ENCODE results near the gene ARHGAP26.
A peak's percentile ranks its signal among the peaks of the same experiment; 100 is the strongest.

ARHGAP26 gene

DNA sequence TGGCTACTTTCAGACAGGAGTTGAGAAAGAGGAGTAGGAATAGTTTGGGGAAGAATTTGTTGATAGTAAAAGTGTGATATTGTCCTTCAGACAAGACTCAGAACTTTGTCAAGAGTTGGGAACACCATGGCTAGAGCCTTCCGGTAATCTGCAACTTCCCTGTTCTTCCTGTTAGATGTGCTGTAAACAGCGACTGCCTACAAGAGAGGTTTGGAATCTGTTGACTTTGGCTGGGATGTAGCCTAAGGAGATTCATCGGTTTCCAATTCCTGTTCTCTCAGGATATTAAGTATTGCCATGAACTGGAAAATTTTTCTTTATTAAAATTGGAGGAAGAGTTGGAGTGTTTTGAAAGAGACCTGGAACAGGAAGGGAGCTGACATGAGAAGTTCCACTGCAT lies 43.9 kb downstream of the ARHGAP26 start:
- DNase-seq (ENCODE audit: low spot score), result no peak

DNA sequence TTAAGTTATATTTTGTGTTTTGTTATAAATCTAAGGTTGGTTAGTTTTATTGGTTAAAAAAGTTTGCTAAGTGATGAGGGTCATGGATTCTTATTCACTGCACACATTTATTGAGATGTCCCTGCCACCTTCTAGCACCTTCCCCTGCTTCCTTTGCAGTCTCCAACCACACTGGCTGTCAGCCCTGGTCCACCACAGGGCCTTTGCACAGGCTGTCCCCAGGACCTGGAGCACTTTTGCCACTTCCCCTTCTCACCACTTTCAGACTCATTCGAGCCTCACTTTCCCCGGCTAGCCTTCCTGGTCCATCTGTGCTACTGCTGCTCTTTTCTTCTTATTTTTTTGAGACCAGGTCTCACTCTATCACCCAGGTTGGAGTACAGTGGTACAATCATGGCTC lies 45.3 kb downstream of the ARHGAP26 start:
- no peak for DNase-seq (ENCODE audit: low spot score)

DNA sequence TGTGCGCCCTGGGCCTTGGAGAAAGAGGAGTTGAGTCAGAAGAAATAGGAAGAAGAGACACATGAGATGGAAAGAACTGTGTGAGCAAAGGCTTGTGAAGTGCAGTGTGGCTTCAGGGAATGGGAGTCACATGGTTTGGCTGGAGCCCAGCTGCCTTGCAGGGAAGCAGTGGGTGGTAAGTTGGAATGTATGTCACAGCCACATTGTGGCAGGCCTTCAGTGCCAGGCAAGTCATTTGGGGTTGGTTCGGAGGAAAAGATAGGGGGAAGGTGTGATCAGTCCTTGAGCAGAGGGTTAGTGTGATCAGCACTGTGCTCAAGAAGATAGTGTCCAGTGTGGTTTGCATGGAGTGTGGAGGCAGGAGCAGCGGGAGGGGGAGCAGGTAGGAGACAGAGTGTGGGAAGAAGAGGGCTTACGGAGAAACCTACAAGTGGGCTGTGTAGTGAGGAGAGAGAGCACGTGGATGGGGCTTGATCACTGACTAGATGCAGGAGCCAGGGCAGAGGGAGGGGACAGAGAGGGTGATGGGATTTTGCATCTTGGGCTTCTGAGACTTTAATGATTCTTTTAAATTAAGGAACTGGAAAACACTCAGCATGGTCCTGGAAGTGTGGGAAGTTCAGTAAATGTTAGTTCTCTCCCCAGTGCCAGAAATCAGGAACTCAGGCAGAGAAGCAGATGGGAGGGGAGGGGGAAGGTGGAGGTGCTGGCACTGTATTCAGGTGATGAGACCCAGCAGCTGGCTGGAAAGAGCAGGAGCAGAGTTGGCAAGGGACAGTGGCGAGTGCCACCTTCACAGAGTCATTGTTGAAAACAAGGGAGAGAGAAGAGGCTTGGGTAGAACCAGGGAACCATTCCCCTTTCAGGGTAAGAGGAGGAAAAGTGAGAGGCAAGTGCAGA lies 46.6 kb downstream of the ARHGAP26 start:
- DNase-seq (ENCODE audit: low spot score), result peak; percentile 71

DNA sequence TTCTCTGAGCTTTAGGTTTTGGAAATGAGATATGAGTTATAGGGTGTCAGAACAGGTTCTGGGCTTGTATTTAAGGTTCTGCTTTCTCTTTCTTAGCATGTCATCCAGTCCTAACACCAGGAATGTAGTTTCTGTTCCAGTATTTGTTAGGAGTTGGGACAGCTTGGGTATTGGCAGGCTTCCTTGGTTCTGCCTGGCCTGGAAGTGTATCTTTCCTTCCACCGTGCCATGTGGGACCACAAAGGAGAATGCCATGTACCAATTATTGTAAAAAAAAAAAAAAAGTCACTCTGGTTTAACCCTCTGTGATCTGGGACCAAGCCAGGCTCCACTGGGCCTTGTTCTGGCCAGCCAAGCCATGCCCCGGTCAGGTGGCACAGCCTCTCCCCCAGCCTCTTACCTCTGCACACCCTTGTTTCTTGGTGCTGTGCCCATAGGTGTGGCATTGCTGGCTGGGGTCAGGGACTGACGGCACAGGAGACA lies 47.8 kb downstream of the ARHGAP26 start:
- DNase-seq (ENCODE audit: low spot score), result peak; percentile 47

DNA sequence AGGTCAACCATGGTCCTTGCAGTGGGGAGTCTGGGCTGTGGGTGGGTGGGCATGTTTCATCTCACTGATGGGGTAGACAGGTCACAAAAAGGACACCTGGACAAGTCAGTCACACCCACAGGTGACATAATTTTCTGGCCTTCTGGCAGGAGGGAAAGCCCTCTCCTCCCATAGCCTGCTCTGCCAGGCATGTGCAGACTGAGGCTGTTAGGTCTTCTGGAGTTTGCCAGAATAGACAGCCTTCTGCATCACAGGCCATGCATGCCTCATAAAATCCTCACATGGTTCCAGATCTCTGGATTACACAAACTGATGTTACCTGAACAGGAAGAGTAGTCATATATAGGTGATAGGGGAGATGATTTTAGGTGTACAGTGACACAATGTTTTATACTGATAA lies 49.1 kb downstream of the ARHGAP26 start:
- peak; percentile 54 for DNase-seq (ENCODE audit: low spot score)

DNA sequence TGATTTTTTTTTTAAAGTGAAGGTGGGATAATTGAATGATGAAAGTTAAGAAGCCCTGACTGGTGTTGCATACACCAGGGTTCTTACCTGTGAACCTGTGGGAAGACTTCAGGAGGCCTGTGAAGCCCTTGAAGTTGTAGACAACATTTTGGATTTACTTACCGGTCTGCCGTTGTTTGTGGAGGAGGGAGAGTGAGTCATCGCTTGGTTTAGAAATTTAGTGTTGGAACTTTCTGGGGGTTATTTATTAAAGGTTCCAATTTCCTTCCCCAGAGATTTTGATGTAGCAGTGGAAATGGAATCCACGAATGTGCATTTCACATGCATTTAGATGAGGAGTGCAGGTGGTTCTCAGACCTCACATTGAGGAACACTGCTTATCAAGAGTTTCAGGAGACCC lies 49.6 kb downstream of the ARHGAP26 start:
- peak; percentile 44 for DNase-seq (ENCODE audit: low spot score)

DNA sequence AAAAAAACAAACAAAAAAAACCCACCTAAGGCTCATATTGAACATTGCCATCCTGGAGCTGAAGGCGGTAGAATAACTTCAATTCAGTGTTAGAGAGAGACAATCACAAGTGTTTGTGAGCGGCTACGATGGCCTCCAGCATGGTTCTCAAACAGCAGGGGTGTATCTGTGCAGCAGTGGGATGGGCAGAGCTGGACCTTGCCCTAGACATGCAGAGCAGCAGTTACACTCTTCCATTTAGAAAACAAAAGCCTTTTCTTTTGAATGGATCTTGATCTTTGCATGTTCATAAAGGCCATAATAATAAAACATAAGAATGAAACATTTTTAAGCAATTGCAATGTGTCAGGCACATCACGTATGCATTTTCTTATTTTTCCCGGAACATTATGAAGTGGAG lies 50.3 kb downstream of the ARHGAP26 start:
- peak; percentile 66 for DNase-seq (ENCODE audit: low spot score)

DNA sequence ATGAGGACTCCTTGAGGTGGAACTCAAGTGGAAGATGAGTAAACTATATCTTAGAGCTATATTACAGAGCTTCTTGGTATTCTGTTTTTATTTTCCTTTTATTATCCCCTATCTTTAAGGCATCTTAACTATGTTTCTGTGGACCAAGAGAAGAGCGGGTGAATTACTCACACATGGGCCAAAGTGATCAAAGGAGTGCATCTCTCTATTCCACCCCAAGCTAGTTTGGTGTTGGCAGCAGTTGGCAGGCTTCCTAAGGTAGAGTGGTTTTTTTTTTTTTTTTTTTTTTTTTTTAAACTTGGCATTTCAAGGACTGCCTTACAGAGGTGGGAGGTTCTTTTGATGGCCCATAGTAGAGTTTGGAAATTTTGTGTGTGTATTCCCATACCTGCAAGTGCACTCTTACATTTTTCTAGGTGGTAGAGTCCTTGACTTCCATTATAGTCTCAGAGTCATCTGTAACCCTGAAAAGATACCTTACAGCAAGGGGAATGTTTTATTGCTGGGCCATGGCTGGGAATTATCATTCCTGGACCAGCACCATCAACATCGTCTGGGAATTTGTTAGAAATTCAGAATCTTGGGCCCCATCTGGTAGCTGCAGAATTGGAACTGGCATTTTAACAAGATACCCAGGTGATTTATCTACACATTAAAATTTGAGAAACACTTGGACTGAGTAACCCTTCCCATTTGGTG lies 51.0 kb downstream of the ARHGAP26 start:
- DNase-seq (ENCODE audit: low spot score), result peak; percentile 27

DNA sequence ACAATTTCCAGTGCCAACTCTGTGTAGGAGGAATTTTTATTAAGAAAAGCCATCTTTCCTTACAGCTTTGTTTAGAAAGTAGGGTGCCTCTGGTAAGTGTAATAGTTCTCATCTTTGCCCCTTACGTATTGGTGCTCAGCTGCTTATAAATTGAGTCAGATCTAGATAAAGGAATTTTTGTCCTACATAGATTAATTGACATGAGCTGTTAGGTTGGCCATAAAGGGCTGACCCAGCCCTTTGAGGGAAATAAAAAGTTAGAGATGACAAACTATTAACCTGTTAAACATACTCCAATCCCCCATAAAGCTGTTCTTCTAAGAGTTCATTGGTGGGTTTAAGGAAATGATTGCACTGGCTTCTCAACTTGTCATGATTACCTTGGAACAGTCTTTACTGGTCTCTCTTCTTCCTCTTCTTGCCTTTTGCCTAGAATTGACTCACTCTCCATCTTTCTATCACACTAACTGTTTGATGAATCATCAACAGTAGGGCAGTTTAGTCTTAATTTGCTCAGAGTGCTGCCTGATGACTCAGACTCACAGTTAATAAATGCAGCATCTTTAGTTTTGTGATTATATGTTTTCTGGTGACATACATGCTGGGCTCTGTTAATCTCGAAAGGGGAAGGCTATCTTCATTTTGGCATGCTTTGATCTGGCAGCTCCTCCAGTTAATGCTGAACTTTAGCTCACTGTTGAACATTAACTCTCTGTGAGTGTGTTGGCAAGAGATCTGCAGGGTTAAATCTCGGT lies 51.7 kb downstream of the ARHGAP26 start:
- peak; percentile 94 for DNase-seq (ENCODE audit: low spot score)

DNA sequence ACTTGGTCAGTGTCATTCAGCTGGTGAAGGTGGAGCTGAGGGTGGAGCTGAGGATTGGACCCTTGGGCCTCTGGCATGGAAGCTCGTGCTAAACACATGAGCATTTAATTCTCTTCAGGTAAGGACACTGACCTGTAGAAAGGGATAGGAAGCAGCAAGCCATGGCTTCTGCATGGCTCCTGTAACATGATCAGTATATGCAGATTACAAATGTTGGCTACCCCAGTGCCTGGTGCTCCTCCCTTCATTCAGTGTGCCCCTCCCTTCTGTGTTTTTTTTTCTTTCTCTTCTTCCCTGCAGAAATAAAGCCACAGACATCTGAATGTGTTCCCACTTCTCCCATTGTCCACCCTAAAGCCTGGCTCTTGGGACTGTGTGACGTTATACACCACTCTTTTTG lies 52.9 kb downstream of the ARHGAP26 start:
- DNase-seq (ENCODE audit: low spot score), result no peak

DNA sequence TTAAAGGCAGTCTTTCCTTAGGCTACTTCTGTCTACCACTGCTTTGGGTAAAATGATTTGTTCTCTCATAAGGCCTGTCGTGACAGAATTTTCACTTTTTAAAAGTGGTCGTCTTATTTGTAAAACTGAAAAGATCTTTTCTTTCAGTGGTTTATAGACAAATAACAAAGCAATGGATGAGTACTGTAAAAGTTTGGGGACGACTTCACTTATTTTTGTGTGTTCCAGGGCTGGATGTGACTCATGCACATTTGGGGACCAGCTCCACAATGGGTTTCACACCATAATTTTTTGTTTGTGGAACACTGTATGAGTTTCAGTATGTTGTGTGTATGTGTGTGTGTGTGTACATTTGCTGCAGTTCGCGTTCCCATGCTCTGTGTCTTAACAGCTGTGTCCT lies 53.6 kb downstream of the ARHGAP26 start:
- DNase-seq (ENCODE audit: low spot score), result no peak

DNA sequence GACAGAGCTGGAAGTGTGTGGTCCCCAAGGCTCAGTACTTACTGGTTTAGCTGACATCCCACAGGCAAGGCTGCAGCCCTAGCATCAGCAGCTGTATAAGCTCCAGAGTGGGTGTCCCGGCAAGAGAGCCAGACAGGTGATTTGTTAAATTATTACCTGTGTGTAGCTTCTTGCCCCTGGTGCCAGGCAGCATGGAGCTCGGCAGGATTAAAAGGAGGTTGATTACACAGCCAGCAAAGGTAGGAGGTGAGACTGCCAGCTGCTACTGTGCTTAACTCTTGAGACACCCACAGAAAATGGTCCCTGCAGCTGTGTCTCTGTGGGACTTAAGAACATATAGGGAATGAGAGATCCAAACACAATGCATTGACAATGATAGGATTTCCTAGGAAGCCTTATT lies 54.2 kb downstream of the ARHGAP26 start:
- DNase-seq (ENCODE audit: low spot score), result no peak

DNA sequence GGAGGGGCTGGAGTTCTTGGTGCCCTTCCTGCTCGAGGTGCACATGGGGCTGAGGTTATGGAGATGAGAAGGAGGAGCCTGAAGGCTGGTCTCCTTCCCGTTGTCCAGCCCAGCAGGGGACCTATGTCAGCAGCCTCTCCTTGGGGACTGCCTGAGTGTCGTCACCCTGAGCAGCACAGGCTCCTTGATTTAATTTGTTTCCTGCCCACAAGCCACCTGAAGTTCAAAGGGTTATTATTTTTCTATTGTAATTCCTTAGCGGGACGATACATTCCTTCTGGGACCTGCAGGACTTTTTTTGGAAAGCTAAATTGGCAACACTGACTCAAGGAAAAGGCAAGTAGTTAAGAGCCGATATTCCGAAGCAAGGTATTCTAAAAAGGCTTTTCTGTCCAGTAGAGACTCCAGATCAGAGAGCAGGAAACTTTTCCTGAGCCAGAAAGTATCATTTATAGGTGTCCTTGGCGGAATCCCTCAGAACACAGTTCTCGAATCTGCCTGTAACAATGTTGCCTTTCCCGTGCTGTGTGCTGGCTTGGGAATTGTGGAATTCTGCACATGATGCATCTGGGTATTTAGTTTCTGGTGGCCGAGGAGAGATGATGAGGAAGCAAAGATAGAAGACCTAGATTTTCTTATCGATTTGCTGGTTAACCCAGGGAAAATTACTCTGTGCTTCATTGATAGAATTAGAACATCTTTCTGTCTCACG lies 55.4 kb downstream of the ARHGAP26 start:
- peak; percentile 62 for DNase-seq (ENCODE audit: low spot score)

DNA sequence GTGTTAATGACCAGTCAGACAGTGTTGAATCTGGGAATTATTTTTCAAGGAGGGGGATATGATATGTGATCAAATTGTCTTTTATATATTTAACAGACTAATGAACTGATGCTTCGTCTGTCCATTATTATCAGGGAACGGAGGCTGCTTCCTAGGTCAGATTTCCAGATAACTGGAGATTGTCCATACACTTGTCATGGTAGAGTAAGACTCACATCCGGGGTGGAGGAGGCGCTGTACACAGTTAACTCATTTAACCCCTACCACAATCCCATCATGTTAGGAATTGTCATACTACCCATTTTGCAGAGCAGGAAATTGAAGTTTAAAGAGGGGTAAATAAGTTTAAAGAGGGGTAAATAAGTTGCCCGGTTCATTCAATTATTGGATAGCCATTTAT lies 55.9 kb downstream of the ARHGAP26 start:
- no peak for DNase-seq (ENCODE audit: low spot score)

DNA sequence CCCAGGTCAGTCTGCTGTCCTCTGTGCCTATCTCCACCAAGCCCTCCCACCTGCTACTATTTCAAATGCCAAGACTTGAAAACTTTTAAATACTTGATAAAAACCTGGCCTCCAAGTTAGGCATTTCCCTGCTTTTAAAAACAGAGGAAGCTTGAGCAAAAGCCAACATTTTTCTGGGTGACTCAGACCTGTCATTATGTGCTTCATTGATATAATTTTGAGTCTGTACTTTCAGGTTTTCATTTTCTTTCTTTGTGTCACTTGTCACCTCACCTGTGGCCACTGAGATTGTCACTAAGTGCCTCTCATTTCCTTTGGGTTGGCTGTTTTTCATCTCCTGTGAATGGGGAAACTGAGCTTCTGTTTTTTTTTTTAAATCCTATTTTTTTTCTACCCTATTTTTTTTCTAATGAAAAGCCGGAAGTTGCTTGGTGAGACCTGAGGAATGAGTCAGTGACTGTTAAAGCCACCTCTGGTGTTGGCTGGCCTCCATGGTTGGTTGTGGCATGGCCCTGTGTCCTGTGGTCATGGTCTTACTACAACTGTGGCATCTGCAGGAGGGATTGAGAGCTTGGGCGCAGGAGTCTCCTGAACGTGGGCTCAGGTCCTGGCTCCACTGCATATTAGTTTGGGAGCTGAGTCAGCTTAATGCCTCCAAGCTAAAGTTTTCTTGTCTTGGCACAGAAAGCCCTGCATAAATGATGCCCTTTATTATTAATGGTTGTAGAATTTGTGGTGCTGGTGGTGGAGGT lies 56.7 kb downstream of the ARHGAP26 start:
- DNase-seq (ENCODE audit: low spot score), result peak; percentile 87

DNA sequence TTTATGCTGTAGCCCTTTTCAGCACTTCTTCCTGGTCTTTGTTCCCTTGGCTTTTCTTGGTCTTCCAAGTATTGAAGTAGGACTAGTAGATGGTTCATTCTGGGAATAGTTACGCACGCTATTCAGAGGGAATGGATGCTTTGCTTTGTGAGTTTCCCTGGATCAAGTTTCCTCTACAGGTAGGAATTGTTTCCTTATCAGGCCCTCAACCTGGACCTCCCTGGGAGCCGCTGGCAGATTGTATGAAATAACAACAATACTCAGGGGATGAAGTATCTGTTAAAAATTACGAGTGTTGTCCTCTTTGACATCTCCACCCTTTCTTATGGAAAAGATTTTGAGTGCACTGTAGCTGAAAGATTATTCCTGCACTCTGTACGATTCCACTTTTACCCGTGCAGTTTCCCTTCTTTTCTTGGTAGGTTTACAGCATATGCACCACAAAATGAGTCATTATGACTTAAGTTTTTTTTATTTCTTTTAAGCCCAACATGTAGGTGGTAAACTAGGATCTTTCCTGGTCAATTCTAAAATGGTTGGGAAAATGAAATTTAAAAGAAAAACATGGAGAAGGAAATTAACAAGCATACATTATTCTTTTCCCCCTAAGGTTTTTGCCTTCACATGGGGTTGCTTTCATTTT lies 57.9 kb downstream of the ARHGAP26 start:
- no peak for DNase-seq (ENCODE audit: low spot score)

DNA sequence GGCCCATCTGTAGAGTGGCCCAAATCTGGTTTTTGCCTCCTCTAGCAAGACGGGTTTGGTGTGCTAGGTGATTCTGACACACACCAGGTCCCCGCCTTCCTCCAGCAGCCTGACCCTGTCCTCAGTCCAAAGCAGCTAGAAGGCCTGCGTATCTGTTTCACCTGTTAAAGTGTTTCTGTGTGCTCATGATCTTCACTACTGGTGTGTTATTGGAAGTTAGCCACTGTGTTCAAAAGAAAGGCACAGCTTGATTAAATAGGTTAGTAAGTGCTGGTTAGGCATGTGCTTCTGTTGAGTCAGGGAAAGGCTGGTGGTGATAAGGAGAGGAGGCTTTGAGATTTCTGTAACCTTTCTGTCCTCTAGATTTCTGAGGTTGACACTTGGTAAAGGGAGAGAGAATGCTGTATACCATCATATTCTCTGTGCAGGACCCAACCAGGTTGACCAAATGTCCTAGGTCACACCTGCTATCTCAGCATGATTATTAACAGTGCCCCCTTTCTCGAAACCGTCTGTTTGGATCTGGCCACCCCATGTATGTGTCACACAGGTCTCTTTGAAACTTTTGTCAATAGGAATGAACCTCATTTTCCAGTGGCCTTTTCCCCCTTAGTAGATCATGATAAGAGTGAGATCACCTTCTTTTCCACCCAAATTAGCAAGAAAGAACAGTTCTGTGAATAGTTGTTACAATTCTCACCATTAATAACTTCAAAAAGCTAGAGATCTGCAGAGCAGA lies 58.8 kb downstream of the ARHGAP26 start:
- DNase-seq (ENCODE audit: low spot score), result no peak

DNA sequence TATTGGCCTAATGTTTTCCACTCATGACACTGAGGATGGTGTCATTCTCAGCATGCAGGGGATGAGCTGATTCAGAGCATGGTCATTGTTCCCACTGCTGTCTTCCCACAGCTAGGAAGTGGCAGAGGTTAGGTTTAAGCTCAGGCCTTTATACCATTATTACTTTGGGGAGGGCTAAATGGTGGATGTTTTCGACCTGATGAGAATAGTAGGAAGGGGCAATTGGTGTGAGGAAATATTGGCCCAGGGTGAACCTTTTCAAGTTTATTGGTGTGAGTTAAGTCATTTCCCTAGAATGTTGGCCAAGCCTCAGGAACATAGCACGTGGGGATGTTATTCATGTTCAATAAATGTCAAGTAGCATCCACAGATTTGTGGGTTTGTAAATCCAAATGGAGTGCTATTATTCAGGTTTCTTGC lies 59.6 kb downstream of the ARHGAP26 start:
- no peak for DNase-seq (ENCODE audit: low spot score)

DNA sequence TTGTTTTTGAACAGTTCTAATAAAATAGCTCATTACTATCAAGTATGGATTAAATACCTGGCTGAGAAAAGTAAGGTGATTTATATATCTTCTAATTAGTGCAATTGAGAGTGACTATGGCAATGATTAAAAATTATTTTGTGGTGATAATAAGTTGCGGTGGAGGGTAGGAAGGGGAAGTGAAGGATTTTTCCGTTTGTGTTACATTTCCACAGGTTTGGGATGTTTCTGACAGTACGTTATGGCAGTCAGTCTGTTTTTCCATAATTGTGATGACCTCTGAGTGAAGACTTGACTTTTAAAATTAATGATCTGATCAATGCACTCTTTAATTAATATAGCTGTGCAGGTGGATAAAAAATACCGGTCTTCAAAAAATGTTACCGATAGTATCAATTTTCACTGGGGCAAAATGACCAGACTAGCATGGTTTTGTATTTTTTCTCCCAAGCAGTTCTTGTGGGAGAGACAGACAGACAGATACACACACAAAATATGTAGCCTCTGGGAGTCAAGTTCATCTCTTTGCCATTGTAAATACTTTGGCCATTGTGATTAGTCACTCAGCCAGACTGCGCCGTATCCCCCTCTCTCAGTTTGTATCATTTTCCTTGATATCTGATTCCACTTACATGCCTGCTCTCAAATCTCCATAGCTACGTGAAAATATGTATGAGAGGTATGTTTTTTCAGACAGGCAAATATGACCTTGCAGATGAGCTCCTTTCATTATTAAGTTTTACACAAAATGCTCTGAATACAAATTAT lies 60.2 kb downstream of the ARHGAP26 start:
- no peak for DNase-seq (ENCODE audit: low spot score)

Data from LoVo (cell line).